Measurements from ENCODE around the gene GXYLT2. TPM values are rescaled to one million over a fixed set of nuclear protein-coding genes. Genes with fewer than 3 reads are reported as not detected.
A peak's percentile ranks its signal among the peaks of the same experiment; 100 is the strongest.
"Not testable (repeated sequence)": the region's sequence is repeated elsewhere in the genome, so short reads cannot be mapped to it uniquely, and the experiment has no call there.

GXYLT2 gene
- total and polyA plus RNA-seq, 5 donors, result 12.5 to 50.7 (median 37.4) TPM

- ATAC-seq, result no peak
- Histone ChIP-seq H3K4me1 (ENCODE audit: control insufficient read depth, insufficient read depth, low read length) (peaks cover 6% of the 10 kb centered on the region), H3K27me3 (ENCODE audit: control insufficient read depth, insufficient read depth) (no peaks in the 10 kb centered on the region), H3K27ac (ENCODE audit: low read length) (peak overlapping the region; percentile 91), H3K4me3 (ENCODE audit: low read length) (peak overlapping the region; percentile 99), H3K9me3 (ENCODE audit: control insufficient read depth, low read length) (no peaks in the 10 kb centered on the region)
- intact Hi-C loops (cut with DNase I), result loop anchor here in 3 of 4 donors (5.0 to 10.0 kb wide), 3 partner anchors 49 to 61 kb away; no protein-coding TSS in a partner anchor
- peak; percentile 33 to 71 (median 70) for DNase-seq
- 79% methylated on average over 20 of the region's 20 CpGs for WGBS
These were observed 108.3 kb downstream of the GXYLT2 start for GRCh38 chr3:72996121-72996472.

GRCh38 chr3:72996473-72997333 lies 108.9 kb downstream of the GXYLT2 start, which contains the start of gene PPP4R2:
Gene PPP4R2 (plus strand): TSS chr3:72996811. CDS start chr3:72997038, 227 bp downstream.
- intact Hi-C loops (cut with DNase I), result loop anchor here in 3 of 4 donors (5.0 to 10.0 kb wide), 3 partner anchors 48 to 61 kb away; no protein-coding TSS in a partner anchor
- ATAC-seq, result peak; percentile 98 to 99
- under 1% methylated on average over 74 of the region's 75 CpGs for WGBS
- Histone ChIP-seq H3K9me3 (ENCODE audit: control insufficient read depth, low read length) (no peaks in the 10 kb centered on the region), H3K4me1 (ENCODE audit: control insufficient read depth, insufficient read depth, low read length) (peaks cover 6% of the 10 kb centered on the region), H3K27me3 (ENCODE audit: control insufficient read depth, insufficient read depth) (no peaks in the 10 kb centered on the region), H3K27ac (ENCODE audit: low read length) (peak within 1 kb of the TSS; percentile 95), H3K4me3 (ENCODE audit: low read length) (peak within 1 kb of the TSS; percentile 99)
- DNase-seq, result peak; percentile 91 to 96 (median 96)

GRCh38 chr3:72997421-72997961 lies 109.6 kb downstream of the GXYLT2 start:
- Histone ChIP-seq H3K4me1 (ENCODE audit: control insufficient read depth, insufficient read depth, low read length) (peaks cover 6% of the 10 kb centered on the region), H3K27ac (ENCODE audit: low read length) (peak overlapping the region; percentile 95), H3K9me3 (ENCODE audit: control insufficient read depth, low read length) (no peaks in the 10 kb centered on the region), H3K27me3 (ENCODE audit: control insufficient read depth, insufficient read depth) (no peaks in the 10 kb centered on the region), H3K4me3 (ENCODE audit: low read length) (peak overlapping the region; percentile 99)
- intact Hi-C loops (cut with DNase I), result loop anchor here in 3 of 4 donors (5.0 to 10.0 kb wide), 3 partner anchors 47 to 60 kb away; no protein-coding TSS in a partner anchor
- DNase-seq (peak in 1 of 3 donors; percentile 32), ATAC-seq (peak; percentile 20 to 36)
- WGBS, result under 1% methylated on average over 16 of the region's 16 CpGs

- Histone ChIP-seq H3K27me3 (ENCODE audit: control insufficient read depth, insufficient read depth) (no peaks in the 10 kb centered on the region), H3K4me1 (ENCODE audit: control insufficient read depth, insufficient read depth, low read length) (peaks cover 6% of the 10 kb centered on the region), H3K4me3 (ENCODE audit: low read length) (peak overlapping the region; percentile 99), H3K9me3 (ENCODE audit: control insufficient read depth, low read length) (no peaks in the 10 kb centered on the region), H3K27ac (ENCODE audit: low read length) (peak overlapping the region; percentile 65)
- intact Hi-C loops (cut with DNase I), result loop anchor here in 3 of 4 donors (5.0 to 10.0 kb wide), 3 partner anchors 46 to 59 kb away; no protein-coding TSS in a partner anchor
- 9% methylated on average over 4 of the region's 4 CpGs for WGBS
- ATAC-seq (no peak), DNase-seq (no peak)
These were observed 110.6 kb downstream of the GXYLT2 start for GRCh38 chr3:72998466-72998865.

- intact Hi-C loops (cut with DNase I), result loop anchor here in 3 of 4 donors (5.0 to 10.0 kb wide), 4 partner anchors 45 to 57 kb away; no protein-coding TSS in a partner anchor
- no peak for ATAC-seq
- Histone ChIP-seq H3K27ac (ENCODE audit: low read length) (no peak overlapping the region), H3K4me1 (ENCODE audit: control insufficient read depth, insufficient read depth, low read length) (peaks cover 8% of the 10 kb centered on the region), H3K27me3 (ENCODE audit: control insufficient read depth, insufficient read depth) (no peaks in the 10 kb centered on the region), H3K4me3 (ENCODE audit: low read length) (peak overlapping the region; percentile 99), H3K9me3 (ENCODE audit: control insufficient read depth, low read length) (no peaks in the 10 kb centered on the region)
- no peak for DNase-seq
- 31% methylated on average over 2 of the region's 2 CpGs for WGBS
These were observed 112.1 kb downstream of the GXYLT2 start for GRCh38 chr3:72999951-73000350.

- 80% methylated on average over 8 of the region's 8 CpGs for WGBS
- not testable (repeated sequence) for H3K27me3 ChIP-seq (ENCODE audit: control insufficient read depth, insufficient read depth); H3K27ac ChIP-seq (ENCODE audit: low read length); H3K4me3 ChIP-seq (ENCODE audit: low read length); H3K9me3 ChIP-seq (ENCODE audit: control insufficient read depth, low read length); H3K4me1 ChIP-seq (ENCODE audit: control insufficient read depth, insufficient read depth, low read length); ATAC-seq; DNase-seq
- intact Hi-C loops (cut with DNase I), result loop anchor here in 1 of 4 donors (5.0 kb wide), 1 partner anchor 56 kb away; no protein-coding TSS in a partner anchor
These were observed 115.2 kb downstream of the GXYLT2 start for GRCh38 chr3:73003050-73003449.

GRCh38 chr3:73004316-73004715 lies 116.5 kb downstream of the GXYLT2 start:
- H3K4me1 ChIP-seq (ENCODE audit: control insufficient read depth, insufficient read depth, low read length), result peaks cover 6% of the 10 kb centered on the region
- intact Hi-C loops (cut with DNase I), result loop anchor here in 1 of 4 donors (5.0 kb wide), 1 partner anchor 57 kb away; no protein-coding TSS in a partner anchor
- DNase-seq (no peak), ATAC-seq (no peak)
- no peak overlapping the region for H3K4me3 ChIP-seq (ENCODE audit: low read length)
- H3K27me3 ChIP-seq (ENCODE audit: control insufficient read depth, insufficient read depth), result no peaks in the 10 kb centered on the region
- H3K9me3 ChIP-seq (ENCODE audit: control insufficient read depth, low read length), result no peaks in the 10 kb centered on the region
- 62% methylated on average over 4 of the region's 4 CpGs for WGBS
- H3K27ac ChIP-seq (ENCODE audit: low read length), result no peak overlapping the region

GRCh38 chr3:73007992-73008712 lies 120.3 kb downstream of the GXYLT2 start:
- 36% methylated on average over 6 of the region's 6 CpGs for WGBS
- no peak overlapping the region for H3K27ac ChIP-seq (ENCODE audit: low read length)
- H3K4me1 ChIP-seq (ENCODE audit: control insufficient read depth, insufficient read depth, low read length), result peaks cover 3% of the 10 kb centered on the region
- no peak overlapping the region for H3K4me3 ChIP-seq (ENCODE audit: low read length)
- H3K27me3 ChIP-seq (ENCODE audit: control insufficient read depth, insufficient read depth), result no peaks in the 10 kb centered on the region
- ATAC-seq (no peak), DNase-seq (no peak)
- intact Hi-C loops (cut with DNase I), result no loop called here
- no peaks in the 10 kb centered on the region for H3K9me3 ChIP-seq (ENCODE audit: control insufficient read depth, low read length)

GRCh38 chr3:73009008-73009407 lies 121.2 kb downstream of the GXYLT2 start:
- intact Hi-C loops (cut with DNase I), result no loop called here
- peaks cover 3% of the 10 kb centered on the region for H3K4me1 ChIP-seq (ENCODE audit: control insufficient read depth, insufficient read depth, low read length)
- ATAC-seq, result no peak

GRCh38 chr3:73009750-73010149 lies 121.9 kb downstream of the GXYLT2 start:
- 75% methylated on average over 3 of the region's 3 CpGs for WGBS
- Histone ChIP-seq H3K27ac (ENCODE audit: low read length) (no peak overlapping the region), H3K4me1 (ENCODE audit: control insufficient read depth, insufficient read depth, low read length) (no peaks in the 10 kb centered on the region), H3K9me3 (ENCODE audit: control insufficient read depth, low read length) (no peaks in the 10 kb centered on the region), H3K27me3 (ENCODE audit: control insufficient read depth, insufficient read depth) (no peaks in the 10 kb centered on the region), H3K4me3 (ENCODE audit: low read length) (no peak overlapping the region)
- no peak for DNase-seq
- intact Hi-C loops (cut with DNase I), result no loop called here
- ATAC-seq, result no peak

More at GRCh38 chr3:73009008-73009407, 121.2 kb downstream of the GXYLT2 start:
- DNase-seq, result no peak
- WGBS, result 60% methylated on average over 4 of the region's 4 CpGs
- Histone ChIP-seq H3K4me3 (ENCODE audit: low read length) (no peak overlapping the region), H3K27me3 (ENCODE audit: control insufficient read depth, insufficient read depth) (no peaks in the 10 kb centered on the region), H3K9me3 (ENCODE audit: control insufficient read depth, low read length) (no peaks in the 10 kb centered on the region), H3K27ac (ENCODE audit: low read length) (no peak overlapping the region)
